Gastrocnemius medialis (tissue), 4 donors: ENCODE results near the gene AXIN1. TPM values are rescaled to one million over a fixed set of nuclear protein-coding genes. Genes with fewer than 3 reads are reported as not detected.

ENCODE experiments used
- ATAC-seq, 2 donors: fragments of 150-250 bp; one replicate each; pipeline ENCODE4 v1.9.1; 2016
- DNase-seq, 2 donors: peaks; one replicate each; pipeline ENCODE4 v3.0.0-alpha.2; 2019
- H3K27ac ChIP-seq, 4 donors: fragments of 200-600 bp; sonication (generic); 1 replicate in 1 of 4; 2 replicates in 3 of 4; pipeline ENCODE4 v1.5.1; 2016 to 2018; ENCODE audit warnings: mild to moderate bottlenecking in 2 of 4, moderate library complexity in 1 of 4
- H3K27me3 ChIP-seq, 3 donors: fragments of 200-600 bp; sonication (generic) in 2 of 3; 1 replicate in 1 of 3; 2 replicates in 2 of 3; pipeline versions ENCODE4 v1.5.1 to v1.6.0; 2016 to 2019; ENCODE audit warnings: mild to moderate bottlenecking in 1 of 3, moderate library complexity in 1 of 3
- H3K36me3 ChIP-seq, 2 donors: fragments of 200-600 bp; sonication (generic) in 1 of 2; one replicate each; pipeline ENCODE4 v1.5.1; 2017 to 2018
- H3K4me1 ChIP-seq, 2 donors: fragments of 200-600 bp; sonication (generic) in 1 of 2; one replicate each; pipeline ENCODE4 v1.5.1; 2016 to 2017; ENCODE audit warnings: mild to moderate bottlenecking in 2 of 2
- H3K4me3 ChIP-seq, 4 donors: fragments of 200-600 bp; sonication (generic) in 3 of 4; 1 replicate in 1 of 4; 2 replicates in 3 of 4; pipeline ENCODE4 v1.5.1; 2016 to 2019; ENCODE audit warnings: mild to moderate bottlenecking in 2 of 4
- H3K9me3 ChIP-seq, 3 donors: fragments of 200-600 bp; sonication (generic) in 2 of 3; 1 replicate in 1 of 3; 2 replicates in 2 of 3; pipeline ENCODE4 v1.5.1; 2016 to 2019
- POLR2A ChIP-seq, 2 donors: fragments of 450-650 bp; IDR thresholded peaks; one replicate each; pipeline ENCODE4 v1.6.1; 2017; ENCODE audit warnings: antibody characterized with exemption in 2 of 2, mild to moderate bottlenecking in 2 of 2, moderate library complexity in 2 of 2
- in situ Hi-C, 4 donors: fragments of 200-750 bp; cut with MboI; loops; one replicate each; pipeline versions ENCODE4 v1.15.0 to v1.8.0; 2017; ENCODE audit warnings: low sequenced_read_pairs in 4 of 4
- intact Hi-C: fragments of 100-400 bp; cut with DNase I; formaldehyde crosslinking; loops from one replicate; pipeline ENCODE4 v1.15.1; 2023; ENCODE audit warnings: low total_unique reads
- total RNA-seq, 4 donors: library from RNA; depleted of rRNA; stranded (reverse); fragments of >200 nt; gene quantifications; one replicate each; pipeline versions ENCODE4 v1.1.0 to v1.2.3, GENCODE V29; 2016
- TF ChIP-seq, protein P1 (sequence below), 5 experiments: fragments of 450-650 bp in 3 of 5; fragments of 200-600 bp in 2 of 5; sonication (generic) in 2 of 5; IDR thresholded peaks in 4 of 5; conservative IDR thresholded peaks in 1 of 5; 1 replicate in 4 of 5; 2 replicates in 1 of 5; pipeline ENCODE4 v1.5.1; 2016 to 2019; ENCODE audit warnings: antibody characterized with exemption in 5 of 5, mild to moderate bottlenecking in 3 of 5, moderate library complexity in 3 of 5

Gene AXIN1
- total RNA-seq, 4 donors from 2014 or later = 27.1 to 41.9 (median 32.7) TPM

DNA sequence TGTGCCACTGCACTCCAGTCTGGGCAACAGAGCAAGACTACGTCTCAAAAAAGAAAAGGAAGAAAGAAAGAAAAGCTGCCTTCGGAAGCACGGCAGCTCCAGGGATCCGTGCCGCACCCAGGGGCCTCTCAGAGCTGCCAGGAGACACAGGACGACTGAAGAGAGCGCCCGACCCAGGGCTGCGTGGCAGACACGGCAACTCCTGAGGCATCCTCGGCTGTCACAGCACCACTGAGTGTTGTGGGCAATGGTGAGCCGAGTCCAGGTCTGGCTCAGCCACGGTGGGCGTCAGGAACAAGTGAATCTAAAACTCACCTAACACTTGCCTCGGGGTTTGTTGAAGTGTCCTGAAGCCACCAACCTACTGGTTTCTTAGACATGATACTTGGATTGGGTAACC lies 40.8 kb downstream of the AXIN1 start:
- Histone ChIP-seq H3K27me3 (no peaks in the 10 kb centered on the region), H3K4me3 (no peak overlapping the region), H3K4me1 (no peaks in the 10 kb centered on the region), H3K27ac (no peak overlapping the region), H3K36me3 (peaks cover 0 to 27% of the 10 kb centered on the region in 2 donors), H3K9me3 (no peaks in the 10 kb centered on the region)
- TF ChIP-seq POLR2A (IDR thresholded peaks at IDR 0.05) = no peak
- TF ChIP-seq, protein P1, sequence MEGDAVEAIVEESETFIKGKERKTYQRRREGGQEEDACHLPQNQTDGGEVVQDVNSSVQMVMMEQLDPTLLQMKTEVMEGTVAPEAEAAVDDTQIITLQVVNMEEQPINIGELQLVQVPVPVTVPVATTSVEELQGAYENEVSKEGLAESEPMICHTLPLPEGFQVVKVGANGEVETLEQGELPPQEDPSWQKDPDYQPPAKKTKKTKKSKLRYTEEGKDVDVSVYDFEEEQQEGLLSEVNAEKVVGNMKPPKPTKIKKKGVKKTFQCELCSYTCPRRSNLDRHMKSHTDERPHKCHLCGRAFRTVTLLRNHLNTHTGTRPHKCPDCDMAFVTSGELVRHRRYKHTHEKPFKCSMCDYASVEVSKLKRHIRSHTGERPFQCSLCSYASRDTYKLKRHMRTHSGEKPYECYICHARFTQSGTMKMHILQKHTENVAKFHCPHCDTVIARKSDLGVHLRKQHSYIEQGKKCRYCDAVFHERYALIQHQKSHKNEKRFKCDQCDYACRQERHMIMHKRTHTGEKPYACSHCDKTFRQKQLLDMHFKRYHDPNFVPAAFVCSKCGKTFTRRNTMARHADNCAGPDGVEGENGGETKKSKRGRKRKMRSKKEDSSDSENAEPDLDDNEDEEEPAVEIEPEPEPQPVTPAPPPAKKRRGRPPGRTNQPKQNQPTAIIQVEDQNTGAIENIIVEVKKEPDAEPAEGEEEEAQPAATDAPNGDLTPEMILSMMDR (IDR thresholded peaks at IDR 0.05 in 4 of 5, conservative IDR thresholded peaks at IDR 0.05 in 1 of 5) = no peak
- ATAC-seq = no peak
- intact Hi-C loops (no loop called here), in situ Hi-C loops (no loop called here)
- no peak for DNase-seq

DNA sequence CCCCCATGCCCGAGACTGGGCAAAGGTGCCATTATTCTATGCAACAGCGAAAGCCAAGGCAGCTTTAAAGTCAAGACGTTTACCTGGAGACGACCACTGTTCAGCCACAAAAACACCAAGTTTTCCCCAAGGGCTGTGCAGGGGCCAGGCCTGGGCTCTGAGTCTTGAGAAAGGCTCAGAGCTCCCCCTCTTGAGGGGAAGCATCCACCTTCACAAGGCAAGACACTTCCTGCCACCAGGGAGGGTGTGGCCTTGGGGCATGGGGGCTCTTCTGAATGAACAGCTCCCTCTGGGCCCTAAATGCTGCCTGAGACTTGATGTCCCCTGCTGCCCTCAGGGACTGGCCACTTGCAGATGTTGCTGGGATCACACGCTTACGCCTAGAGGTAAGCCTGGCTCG lies 43.0 kb downstream of the AXIN1 start:
- Histone ChIP-seq H3K4me3 (no peak overlapping the region), H3K27ac (no peak overlapping the region), H3K9me3 (no peaks in the 10 kb centered on the region), H3K27me3 (no peaks in the 10 kb centered on the region), H3K36me3 (peaks cover 0 to 27% of the 10 kb centered on the region in 2 donors), H3K4me1 (no peaks in the 10 kb centered on the region)
- intact Hi-C loops (no loop called here), in situ Hi-C loops (no loop called here)
- ATAC-seq (no peak), DNase-seq (no peak)
- no peak for TF ChIP-seq POLR2A (IDR thresholded peaks at IDR 0.05)

DNA sequence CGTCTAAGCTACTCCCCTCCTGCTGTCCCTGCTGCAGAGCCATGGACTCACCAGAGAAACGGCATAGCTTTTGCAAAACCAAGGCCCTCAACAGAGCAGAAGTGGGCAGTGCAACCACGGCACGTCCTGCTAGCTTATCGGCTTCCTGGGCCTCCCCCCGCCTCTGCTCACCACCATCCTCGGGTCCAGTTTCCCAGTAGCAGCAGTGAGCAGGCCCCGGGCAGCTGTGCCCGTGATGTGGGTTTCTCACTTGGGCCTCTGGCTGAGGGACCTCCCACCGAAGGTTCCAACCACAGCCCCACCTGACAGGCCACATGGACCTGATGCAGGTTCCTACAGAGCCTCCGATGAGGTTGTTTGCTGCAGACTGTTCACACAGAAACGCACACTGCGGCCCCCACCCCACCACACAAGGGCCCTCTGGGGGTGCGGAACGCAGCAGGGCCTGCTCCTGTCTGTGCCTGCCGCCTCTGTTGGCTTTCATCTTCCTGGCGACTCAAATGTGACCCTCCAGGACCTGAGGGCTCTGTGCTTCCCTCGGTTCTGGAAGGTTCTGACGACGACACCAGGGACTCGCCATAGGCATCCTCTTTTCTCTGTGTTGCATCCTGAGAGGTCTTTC lies 44.7 kb downstream of the AXIN1 start:
- no peak overlapping the region for H3K27ac ChIP-seq
- ATAC-seq (no peak), DNase-seq (no peak)
- in situ Hi-C loops = no loop called here
- H3K36me3 ChIP-seq = peaks cover 0 to 26% of the 10 kb centered on the region in 2 donors
- H3K4me1 ChIP-seq = no peaks in the 10 kb centered on the region
- no peaks in the 10 kb centered on the region for H3K9me3 ChIP-seq
- intact Hi-C loops = no loop called here
- no peak for TF ChIP-seq POLR2A (IDR thresholded peaks at IDR 0.05)
- TF ChIP-seq, protein P1 (IDR thresholded peaks at IDR 0.05 in 4 of 5, conservative IDR thresholded peaks at IDR 0.05 in 1 of 5) = no peak
- no peak overlapping the region for H3K4me3 ChIP-seq
- no peaks in the 10 kb centered on the region for H3K27me3 ChIP-seq

DNA sequence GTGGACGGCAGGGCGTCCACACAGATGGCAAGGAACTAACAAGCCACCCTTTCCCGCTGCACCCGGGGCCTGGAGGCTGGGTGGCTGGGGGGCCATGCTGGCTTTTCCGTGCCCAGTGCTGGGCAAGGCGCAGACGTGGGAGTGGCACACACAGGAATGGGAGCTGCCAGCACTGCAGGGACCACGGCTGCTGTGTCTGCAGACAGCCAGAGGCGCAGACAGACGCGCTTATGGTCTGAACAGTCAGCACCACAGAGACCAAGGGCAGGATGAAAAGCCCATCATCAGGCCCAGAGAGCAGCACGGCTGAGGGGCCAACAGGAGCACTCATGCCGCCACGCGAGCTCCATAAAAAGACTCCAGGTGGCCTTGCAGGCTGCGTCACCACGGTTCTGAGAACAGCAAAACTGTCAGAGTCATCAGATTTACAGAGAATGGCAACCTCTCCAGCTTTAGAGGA lies 45.6 kb downstream of the AXIN1 start:
- DNase-seq (no peak), ATAC-seq (no peak)
- Histone ChIP-seq H3K4me1 (no peaks in the 10 kb centered on the region), H3K36me3 (peaks cover 0 to 26% of the 10 kb centered on the region in 2 donors), H3K27me3 (no peaks in the 10 kb centered on the region), H3K27ac (no peak overlapping the region), H3K4me3 (no peak overlapping the region), H3K9me3 (no peaks in the 10 kb centered on the region)
- TF ChIP-seq, protein P1 (IDR thresholded peaks at IDR 0.05 in 4 of 5, conservative IDR thresholded peaks at IDR 0.05 in 1 of 5) = no peak
- no peak for TF ChIP-seq POLR2A (IDR thresholded peaks at IDR 0.05)
- intact Hi-C loops = no loop called here
- in situ Hi-C loops = no loop called here

DNA sequence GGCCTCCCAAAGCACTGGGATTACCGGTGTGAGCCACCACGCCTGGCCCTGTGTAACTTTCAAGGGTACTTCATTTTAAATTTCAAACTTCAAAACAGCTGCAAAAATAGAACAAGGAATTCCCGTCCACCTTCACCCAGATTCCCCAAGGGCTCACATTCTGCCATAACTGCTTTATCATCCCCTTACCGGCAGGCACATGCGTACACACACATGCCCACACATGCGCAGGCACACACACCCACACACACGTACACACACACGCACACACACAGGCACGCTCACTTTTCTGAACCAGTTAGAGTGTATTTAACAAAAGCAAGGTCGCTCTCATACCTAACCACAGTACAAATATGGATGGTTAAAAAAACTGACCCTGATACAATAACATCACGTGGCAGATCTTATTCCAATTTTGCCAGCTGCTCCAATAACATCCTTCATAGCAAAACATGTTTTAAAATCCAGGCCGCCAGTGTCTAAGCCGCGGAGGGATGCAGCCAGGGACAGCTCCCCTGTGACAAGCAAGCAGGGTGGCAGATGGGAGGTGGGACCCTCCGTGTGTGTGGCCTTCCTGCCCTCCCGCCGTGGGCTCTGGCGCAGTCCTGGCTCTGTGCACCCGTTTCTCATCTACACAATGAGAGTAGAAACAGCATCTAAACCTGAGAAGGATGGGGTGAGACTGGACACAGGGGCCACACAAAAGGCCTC lies 46.5 kb downstream of the AXIN1 start:
- Histone ChIP-seq H3K27ac (no peak overlapping the region), H3K9me3 (no peaks in the 10 kb centered on the region), H3K27me3 (no peaks in the 10 kb centered on the region), H3K36me3 (peaks cover 0 to 26% of the 10 kb centered on the region in 2 donors), H3K4me3 (no peak overlapping the region), H3K4me1 (no peaks in the 10 kb centered on the region)
- TF ChIP-seq, protein P1 (IDR thresholded peaks at IDR 0.05 in 4 of 5, conservative IDR thresholded peaks at IDR 0.05 in 1 of 5) = no peak
- no peak for TF ChIP-seq POLR2A (IDR thresholded peaks at IDR 0.05)
- DNase-seq (no peak), ATAC-seq (no peak)
- in situ Hi-C loops = no loop called here
- intact Hi-C loops = no loop called here
